ENCODE data around the gene ASCL5.

ASCL5 gene

GRCh38 chr1:201126832-201127754, at the start of gene ASCL5:
ASCL5 (minus strand) TSS chr1:201127184; CDS start chr1:201115372, 11,812 bp downstream.
- DNase-seq: peak; percentile 76

GRCh38 chr1:201175820-201176500, 49.0 kb upstream of the ASCL5 start:
- DNase-seq: peak; percentile 38

- DNase-seq: peak; percentile 18
Observed at GRCh38 chr1:201173736-201174135, 46.8 kb upstream of the ASCL5 start.

- DNase-seq: peak; percentile 35
Observed at GRCh38 chr1:201172999-201173610, 46.1 kb upstream of the ASCL5 start.

- peak; percentile 58 for DNase-seq
Observed at GRCh38 chr1:201172326-201172725, 45.3 kb upstream of the ASCL5 start.

- DNase-seq: no peak
Observed at GRCh38 chr1:201171063-201172036, 44.4 kb upstream of the ASCL5 start.

GRCh38 chr1:201170533-201171062, 43.6 kb upstream of the ASCL5 start:
- peak; percentile 99 for DNase-seq

GRCh38 chr1:201169971-201170532, 43.1 kb upstream of the ASCL5 start:
- DNase-seq: peak; percentile 44

- DNase-seq: peak; percentile 40
Observed at GRCh38 chr1:201169203-201169602, 42.2 kb upstream of the ASCL5 start.

GRCh38 chr1:201167041-201167991, 40.3 kb upstream of the ASCL5 start:
- DNase-seq: peak; percentile 36

- DNase-seq: peak; percentile 44
Observed at GRCh38 chr1:201164645-201165044, 37.7 kb upstream of the ASCL5 start.

GRCh38 chr1:201163707-201164106, 36.7 kb upstream of the ASCL5 start:
- DNase-seq: no peak

- DNase-seq: peak; percentile 19
Observed at GRCh38 chr1:201163036-201163435, 36.1 kb upstream of the ASCL5 start.

GRCh38 chr1:201157949-201158348, 31.0 kb upstream of the ASCL5 start:
- DNase-seq: no peak

GRCh38 chr1:201156819-201157218, 29.8 kb upstream of the ASCL5 start:
- peak; percentile 13 for DNase-seq

- peak; percentile 29 for DNase-seq
Observed at GRCh38 chr1:201156346-201156745, 29.4 kb upstream of the ASCL5 start.

- DNase-seq: no peak
Observed at GRCh38 chr1:201155354-201155753, 28.4 kb upstream of the ASCL5 start.

- DNase-seq: peak; percentile 99
Observed at GRCh38 chr1:201154389-201155165, 27.6 kb upstream of the ASCL5 start, which contains the start of gene TMEM9. TMEM9 (minus strand) TSS chr1:201154474; CDS start chr1:201153923, 551 bp downstream.

Measured in islet precursor cell (in vitro differentiated cells).